Fibroblast of mammary gland (primary cell): Measurements from ENCODE around the gene PA2G4.
A peak's percentile ranks its signal among the peaks of the same experiment; 100 is the strongest.

Source experiments
- DNase-seq: peaks from one replicate; pipeline ENCODE4 v3.0.0-alpha.2; 2010; ENCODE audit warnings: low read depth
- H3K4me3 ChIP-seq: 2 replicates; pipeline ENCODE4 v1.5.1; 2011; ENCODE audit warnings: low read depth, mild to moderate bottlenecking, low read length, moderate library complexity; ENCODE audit not compliant: control insufficient read depth
- CTCF ChIP-seq: conservative IDR thresholded peaks from 2 replicates; pipeline ENCODE4 v1.5.1; 2011; ENCODE audit warnings: low read depth, low read length, inconsistent platforms; ENCODE audit not compliant: control insufficient read depth, insufficient read depth

PA2G4 gene

GRCh38 chr12:56118688-56119357 lies 14.5 kb downstream of the PA2G4 start:
- TF ChIP-seq CTCF = no peak
- DNase-seq = no peak
- peak overlapping the region; percentile 86 for H3K4me3 ChIP-seq

GRCh38 chr12:56119361-56119796 lies 15.0 kb downstream of the PA2G4 start:
- peak; percentile 85 for TF ChIP-seq CTCF
- H3K4me3 ChIP-seq = no peak overlapping the region
- peak; percentile 94 for DNase-seq

GRCh38 chr12:56120158-56120846 lies 15.9 kb downstream of the PA2G4 start:
- peak; percentile 34 for DNase-seq
- TF ChIP-seq CTCF = no peak
- H3K4me3 ChIP-seq = no peak overlapping the region

- no peak for DNase-seq
- no peak for TF ChIP-seq CTCF
- H3K4me3 ChIP-seq = no peak overlapping the region
These were observed 17.0 kb downstream of the PA2G4 start for GRCh38 chr12:56121204-56121870.

- TF ChIP-seq CTCF = no peak
- no peak for DNase-seq
- no peak overlapping the region for H3K4me3 ChIP-seq
These were observed 18.3 kb downstream of the PA2G4 start for GRCh38 chr12:56122637-56123036.

- TF ChIP-seq CTCF = no peak
- DNase-seq = no peak
- H3K4me3 ChIP-seq = no peak overlapping the region
These were observed 19.8 kb downstream of the PA2G4 start for GRCh38 chr12:56124133-56124532.
